Ecto neural progenitor cell (in vitro differentiated cells): ENCODE results near the gene STIM1.

Source experiments
- DNase-seq: peaks from one replicate; pipeline ENCODE4 v3.0.0-alpha.2; 2018; ENCODE audit warnings: low spot score

The STIM1 gene

DNA sequence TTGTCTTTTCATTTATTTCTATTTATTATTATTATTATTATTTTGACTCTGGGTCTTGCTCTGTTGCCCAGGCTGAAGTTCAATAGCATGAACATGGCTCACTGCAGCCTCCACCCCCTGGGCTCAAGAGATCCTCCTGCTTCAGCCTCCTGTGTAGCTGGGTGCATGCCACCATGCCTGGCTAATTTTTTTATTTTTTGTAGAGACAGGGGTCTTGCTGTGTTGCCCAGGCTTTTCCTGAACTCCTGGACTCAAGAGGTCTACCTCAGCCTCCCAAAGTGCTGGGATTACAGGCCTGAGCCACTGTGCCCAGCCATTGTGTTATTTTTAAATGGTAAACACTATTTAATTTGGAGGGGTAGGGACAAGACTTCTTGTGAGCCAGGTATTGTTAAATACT, 215.9 kb downstream of the STIM1 start:
- no peak for DNase-seq

DNA sequence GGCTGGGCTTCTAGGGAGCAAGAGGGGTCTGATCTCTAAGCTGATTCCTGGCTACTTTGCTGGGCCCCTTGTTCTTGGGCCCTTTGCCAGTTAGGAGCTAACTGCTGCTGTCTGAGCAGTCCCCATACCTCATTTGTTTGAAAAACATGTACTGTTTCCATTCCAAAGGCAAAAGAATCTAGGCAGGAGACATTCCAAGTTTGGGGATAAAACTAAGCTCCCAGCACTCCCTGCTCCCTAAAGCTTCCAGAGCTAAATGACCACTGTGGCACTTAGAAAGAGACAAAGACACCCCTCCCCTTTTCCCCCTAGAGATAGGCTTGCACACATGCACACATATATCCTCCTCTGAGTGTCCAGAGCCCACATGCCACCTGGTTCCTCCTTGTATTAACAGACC, 216.4 kb downstream of the STIM1 start:
- no peak for DNase-seq

DNA sequence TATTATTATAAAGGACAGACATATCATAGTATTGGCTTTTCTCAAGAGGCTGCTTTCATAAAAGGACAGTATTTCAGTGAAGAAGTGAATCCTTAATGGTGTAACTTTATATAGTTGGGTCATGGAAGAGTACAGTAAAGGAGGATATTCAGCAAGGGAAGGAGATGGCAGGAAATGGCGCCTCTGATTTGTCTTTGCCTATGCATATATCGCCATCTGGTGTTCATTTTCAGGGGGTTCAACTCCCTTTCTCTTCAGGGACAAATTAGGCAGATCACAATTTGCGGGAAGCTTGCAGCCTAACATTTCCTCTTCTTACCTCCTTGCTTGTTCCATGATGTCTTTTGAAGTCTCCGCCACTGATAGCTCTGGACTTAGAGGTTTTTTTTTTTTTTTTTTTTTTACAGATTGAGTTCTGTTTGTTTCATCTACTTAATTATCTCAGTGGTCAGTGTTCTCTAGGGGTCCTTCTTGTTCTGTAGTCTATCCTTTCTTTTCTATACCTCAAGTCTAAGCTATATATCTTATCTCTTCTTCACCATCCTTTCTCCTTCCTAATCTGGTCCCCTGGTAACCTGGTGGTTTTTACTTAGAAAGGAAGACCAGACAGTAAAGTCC, 217.3 kb downstream of the STIM1 start:
- DNase-seq, result no peak

DNA sequence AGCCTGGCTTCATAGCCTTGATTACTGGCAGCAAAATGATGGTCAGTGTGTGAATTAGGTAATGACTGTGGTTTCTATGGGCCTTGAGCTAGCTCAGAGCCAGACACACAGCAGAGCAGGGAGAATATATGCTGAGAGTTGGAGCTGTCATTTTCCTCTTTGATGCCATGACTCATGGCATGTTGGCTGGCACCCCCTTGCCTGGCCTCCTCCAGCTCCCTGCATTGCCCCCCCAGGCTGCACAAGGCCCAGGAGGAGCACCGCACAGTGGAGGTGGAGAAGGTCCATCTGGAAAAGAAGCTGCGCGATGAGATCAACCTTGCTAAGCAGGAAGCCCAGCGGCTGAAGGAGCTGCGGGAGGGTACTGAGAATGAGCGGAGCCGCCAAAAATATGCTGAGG, 218.8 kb downstream of the STIM1 start:
- DNase-seq, result no peak

DNA sequence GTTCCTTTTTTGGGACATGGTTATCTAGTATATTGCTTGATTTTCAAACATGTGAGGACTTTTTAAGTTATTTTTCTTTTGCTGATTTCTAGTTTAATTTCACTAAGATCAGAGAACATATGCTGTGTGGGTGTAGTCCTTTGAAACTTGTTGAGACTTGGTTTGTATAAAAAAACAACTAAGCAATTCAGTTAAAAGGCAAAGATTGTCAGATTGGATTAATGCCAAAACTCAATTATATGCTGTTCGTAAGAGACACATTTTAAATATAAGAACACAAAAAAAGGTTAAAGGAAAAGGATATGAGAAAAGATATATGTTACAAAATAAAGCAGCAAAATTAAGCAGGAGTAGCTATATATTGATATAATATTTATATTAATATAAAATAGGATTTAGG, 221.3 kb downstream of the STIM1 start:
- no peak for DNase-seq

DNA sequence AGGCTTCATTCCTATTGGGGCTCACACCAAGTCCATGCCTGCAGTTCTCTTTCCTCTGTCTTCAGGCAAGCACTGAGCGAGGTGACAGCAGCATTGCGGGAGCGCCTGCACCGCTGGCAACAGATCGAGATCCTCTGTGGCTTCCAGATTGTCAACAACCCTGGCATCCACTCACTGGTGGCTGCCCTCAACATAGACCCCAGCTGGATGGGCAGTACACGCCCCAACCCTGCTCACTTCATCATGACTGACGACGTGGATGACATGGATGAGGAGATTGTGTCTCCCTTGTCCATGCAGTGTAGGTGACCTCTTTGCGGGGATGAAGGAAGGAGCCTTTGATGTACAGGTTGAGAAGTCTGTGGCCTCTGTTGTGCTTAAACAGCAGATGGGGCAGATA, 227.7 kb downstream of the STIM1 start:
- DNase-seq, result no peak

DNA sequence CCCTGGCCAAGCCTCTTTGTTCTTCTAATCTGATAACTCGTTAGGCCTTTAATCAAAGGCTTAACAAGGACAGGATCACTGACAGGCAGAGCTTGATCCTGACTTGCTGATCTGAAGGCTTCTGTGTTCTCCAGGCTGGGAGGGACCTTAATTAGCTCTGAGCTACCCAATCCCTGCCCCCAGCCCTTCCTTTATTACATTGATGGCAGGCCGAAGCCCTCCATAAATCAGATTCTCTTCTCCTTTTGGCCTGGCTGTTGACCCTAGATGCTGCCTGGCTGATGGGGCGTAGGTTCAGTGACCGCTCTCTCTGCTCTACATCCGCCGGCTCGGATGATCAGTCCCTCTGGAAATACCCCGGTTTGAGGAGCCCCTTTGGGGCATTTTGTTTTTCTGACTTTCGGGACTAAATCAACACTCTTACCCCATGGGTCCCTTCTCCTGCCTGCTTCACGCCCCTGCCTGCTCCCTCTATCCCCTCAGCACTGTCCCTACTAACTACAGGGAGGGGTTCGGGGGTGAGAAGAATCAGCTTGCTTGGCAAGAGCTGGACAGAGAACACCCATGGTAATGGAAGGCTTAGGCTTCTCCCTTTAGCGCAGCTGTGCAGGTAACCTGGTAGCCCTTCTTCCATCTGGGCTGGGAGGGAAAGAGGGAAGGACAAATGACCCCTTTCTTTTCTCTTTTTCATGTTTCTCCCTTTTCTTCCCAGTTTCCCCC, 229.1 kb downstream of the STIM1 start:
- no peak for DNase-seq

DNA sequence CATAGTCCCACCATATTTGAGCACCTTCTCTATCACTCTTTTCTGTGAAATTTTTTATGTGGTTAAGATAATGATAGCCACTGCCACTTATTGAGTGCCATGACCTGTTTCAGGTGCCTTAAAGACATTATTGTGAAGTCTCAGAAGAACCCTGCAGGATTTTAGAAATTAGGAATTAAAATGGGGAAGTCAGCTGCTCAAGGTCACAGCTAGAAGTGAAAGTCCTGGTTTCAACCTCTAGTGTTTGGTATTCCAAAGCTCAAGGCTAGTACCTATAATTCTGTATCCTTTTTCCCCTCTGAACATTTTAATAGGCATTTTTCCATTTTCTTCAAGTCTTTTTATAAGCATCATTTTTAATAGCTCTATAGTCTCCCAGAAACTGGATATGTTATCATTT, 230.1 kb downstream of the STIM1 start:
- no peak for DNase-seq

DNA sequence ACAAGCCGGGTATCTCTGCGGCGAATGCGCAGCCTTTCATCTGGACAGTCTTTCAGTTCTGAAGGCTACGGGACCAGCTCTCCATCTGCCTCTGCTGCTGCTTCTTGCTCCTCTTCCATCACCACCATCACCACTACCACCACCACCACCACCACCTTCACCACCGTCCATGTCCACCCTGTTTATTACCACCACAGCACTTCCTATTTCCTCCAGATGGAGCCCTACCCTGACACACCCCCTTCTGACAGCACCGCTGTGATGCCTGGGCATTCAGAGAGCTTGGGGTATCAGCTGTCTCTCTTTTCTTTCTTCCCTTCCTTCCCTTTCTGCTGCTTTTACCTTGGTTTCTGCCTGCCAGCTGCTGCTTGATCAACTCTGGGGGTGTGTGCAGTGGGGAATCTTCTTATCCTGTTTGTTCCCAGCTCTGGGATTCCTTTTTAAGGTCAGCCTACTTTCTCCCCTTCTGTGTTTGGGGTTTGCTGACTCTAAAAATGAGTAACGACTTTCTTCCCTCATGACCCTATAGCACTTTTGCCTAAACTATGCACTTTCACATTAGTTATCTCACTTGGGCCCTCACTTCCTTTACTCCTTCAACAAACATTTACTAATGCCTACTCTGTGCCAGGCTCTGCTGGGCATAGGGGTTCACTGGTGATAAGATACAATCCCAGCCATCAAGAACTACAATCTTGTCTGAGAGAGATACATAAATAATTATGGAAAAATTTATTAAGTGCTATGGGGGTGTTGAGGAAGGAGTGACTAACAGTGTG, 231.3 kb downstream of the STIM1 start:
- no peak for DNase-seq

DNA sequence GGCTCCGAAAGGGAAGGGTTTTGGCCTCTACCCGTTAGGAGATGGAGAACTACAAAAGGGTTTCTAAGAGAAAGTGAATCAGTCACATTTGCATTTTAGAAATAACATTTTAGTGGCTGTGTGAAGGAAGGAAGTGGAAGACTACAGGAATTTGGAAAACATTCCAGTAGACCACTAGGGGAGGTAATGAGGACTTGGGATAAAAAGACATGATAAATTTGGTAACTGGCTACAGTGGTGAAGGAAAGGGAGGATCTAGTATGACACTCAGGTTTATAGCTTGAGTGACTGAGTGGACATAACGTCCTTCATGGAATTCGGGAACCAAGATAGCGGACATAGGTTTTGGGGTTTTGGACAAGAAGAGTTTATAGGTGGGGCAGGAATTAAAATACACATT, 232.1 kb downstream of the STIM1 start:
- no peak for DNase-seq

DNA sequence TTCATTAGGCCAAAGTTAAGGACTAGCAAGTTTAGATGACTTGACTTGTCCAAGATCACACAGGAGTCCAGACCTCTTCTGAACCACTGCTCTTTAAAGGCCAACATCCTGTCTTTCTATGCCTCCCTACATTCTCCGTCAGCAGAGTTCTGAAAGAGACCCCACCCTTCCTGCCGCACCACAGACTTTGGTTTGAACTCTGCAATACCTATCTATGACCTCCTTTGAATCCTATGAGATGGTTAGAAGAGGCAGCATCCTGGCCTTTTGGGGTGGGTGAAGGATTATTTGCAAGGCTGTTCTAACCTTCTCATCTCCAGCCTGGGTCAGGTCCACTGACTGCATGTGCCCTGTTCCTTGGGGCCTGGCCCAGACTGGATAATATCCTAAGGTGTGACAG, 234.8 kb downstream of the STIM1 start:
- no peak for DNase-seq

DNA sequence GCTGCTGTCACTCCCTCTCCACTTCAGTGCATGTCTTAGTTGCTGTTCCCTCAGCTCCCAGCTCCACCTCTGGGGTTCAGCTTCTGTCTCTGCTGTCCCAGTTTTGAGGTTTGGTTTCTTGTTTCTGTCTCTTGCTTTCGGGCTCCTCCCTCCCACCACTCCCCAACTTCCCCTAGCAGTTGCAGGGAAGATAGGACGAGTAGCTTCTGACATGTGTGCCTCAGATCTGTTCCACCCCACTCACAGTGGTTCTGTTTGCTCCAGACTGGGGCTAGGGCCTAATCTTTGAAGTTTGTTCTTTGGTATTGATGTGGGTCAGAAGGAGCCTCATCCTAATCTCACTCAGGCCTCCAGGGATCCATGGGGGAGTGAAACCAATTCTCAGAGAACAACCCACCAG, 236.6 kb downstream of the STIM1 start:
- no peak for DNase-seq

DNA sequence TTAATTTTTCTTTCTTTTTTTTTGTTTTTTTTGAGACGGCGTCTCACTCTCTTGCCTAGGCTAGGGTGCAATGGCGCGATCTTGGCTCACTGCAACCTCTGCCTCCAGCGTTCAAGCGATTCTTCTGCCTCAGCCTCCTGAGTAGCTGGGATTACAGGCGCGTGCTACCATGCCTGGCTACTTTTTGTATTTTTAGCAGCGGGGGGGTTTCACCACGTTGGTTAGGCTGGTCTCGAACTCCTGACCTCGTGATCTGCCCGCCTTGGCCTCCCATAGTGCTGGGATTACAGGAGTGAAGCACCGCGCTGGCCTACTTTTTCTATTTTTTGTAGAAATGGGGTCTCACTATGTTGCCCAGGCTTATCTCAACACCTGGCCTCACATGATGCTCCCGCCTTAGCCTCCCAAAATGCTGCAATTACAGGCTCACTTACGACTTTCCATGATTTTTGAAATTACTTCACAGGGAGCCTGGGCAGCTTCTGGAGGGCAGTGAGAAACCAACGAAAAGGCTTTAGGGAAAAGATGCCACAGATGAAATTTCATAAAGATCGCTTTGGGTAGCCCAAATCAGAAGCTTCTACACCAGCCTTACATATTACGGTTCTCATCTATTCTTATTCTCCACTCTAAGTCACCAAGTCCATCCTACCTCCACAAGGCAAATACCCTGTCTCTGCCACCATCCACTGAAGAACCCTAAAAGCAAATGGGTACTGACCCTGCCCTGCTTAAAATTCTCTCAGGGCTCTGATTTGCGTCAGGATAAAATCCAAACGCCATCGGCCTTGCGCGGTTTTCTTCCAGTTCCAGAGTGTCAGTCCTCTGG, 238.3 kb downstream of the STIM1 start:
- no peak for DNase-seq

DNA sequence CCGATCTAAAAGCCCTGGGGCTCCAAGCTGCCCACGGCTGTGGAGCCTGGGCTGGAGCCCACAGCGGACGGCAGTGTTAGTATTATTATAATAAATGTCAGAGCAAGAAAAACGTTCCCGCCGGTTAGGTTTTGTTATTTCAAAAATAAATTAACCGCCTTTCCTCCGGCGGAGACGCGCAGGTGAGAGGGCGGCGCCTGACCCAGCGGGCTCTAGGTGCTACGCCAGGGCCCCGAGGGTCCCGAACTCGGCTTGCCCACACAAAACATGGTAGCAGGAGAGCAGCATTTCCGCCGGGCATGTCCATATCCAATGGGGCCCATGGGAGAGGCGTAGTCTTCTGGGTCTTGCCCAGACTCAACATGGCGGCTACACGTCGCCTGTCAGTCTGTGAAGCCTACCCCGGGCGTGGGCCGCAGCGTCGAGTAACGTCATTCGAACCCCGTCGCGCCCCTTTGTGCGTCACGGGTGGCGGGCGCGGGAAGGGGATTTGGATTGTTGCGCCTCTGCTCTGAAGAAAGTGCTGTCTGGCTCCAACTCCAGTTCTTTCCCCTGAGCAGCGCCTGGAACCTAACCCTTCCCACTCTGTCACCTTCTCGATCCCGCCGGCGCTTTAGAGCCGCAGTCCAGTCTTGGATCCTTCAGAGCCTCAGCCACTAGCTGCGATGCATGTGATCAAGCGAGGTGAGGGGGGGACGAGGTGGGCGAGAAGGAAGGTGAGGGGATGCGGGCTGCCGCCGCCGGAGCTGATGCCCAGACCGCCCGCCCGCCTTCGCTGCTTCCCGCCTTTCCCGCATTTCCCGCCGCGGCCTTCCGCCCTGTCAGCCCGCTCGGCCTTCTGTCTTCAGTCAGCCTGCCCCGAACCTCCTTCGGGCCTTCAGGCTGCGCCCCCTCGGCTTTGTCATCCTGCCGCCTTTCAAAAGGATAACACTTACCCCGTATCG, 239.2 kb downstream of the STIM1 start, which contains the start of gene RRM1:
TSS of gene RRM1 (plus strand) at position 452 of the 944 bp plus-strand sequence. CDS start at position 666, 214 bp downstream.
- DNase-seq, result peak; percentile 97

DNA sequence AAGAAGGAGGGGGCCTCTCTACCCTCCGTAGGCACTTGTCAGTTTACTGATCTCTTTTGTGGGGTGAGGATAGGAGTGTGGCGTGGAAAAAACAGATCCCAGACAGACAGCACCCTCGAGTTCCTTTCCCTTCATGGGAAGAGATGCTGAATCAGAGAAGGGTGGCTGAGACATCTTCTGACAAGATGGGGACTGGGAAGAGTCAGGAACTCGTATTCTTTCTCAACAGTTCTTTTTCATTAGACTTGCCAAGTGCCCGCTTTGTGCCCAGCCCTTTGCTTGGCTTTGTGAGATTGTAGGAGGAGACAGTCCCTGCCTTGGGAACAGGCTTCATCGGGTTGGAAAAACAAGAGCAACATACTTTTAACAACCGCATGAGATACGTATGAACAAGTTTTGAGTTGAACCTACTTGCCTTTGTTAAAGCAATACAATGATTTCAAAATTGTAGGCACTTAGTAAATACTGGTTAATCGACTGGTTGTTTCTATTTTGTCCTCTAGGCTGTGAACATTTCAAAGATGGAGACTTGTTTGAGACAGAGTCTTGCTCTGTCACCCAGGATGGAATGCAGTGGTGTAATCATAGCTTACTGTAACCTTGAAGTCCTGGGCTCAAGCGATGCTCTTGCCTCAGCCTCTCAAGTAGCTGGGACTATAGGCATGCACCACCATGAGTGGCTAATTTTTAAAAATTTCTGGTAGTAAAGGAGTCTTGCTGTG, 240.2 kb downstream of the STIM1 start:
- DNase-seq, result no peak

DNA sequence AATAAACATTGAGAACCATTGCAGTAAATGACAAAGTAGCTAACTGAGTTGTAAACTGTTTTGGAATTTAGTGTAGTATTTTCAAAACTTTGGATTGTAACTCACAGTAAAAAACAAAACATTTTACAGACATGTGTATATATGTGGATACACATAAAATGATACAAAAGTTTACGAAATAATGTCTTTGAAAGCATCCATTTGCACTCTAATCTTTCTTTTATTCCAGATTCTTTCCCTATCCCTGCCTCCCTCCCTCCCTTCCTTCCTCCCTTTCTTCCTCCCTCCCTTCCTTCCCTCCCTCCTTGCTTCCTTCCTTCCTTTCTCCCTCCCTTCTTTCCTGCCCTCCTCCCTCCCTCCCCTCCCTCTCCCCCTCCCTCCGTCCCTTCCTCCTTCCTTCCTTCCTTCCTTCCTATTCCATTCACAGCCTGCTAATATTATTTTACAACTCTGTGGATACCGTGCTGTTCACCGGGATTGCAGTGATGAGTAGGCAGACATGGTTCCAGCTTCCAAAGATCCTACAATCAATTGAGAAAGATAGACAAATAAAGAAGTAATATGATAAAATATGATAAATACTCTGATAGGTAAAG, 242.7 kb downstream of the STIM1 start:
- no peak for DNase-seq

DNA sequence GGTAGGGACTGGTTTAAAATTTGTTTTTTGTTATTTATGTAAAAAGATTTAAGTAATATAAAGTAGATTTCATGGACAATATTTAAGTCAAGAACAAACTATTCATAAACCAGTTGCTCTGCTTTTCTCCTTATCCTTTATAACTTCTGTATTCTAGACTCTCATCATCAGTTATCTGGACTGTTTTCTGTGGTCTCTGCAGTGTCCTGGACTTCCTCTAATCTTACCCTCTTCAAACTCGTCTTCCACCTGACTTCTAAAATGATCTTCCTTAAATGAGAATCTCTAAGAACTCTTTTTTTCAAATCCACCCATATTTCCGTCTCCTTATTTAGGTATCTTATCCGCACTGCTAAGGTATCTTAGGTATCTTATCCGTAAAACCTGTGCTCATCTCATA, 247.2 kb downstream of the STIM1 start:
- DNase-seq, result no peak

DNA sequence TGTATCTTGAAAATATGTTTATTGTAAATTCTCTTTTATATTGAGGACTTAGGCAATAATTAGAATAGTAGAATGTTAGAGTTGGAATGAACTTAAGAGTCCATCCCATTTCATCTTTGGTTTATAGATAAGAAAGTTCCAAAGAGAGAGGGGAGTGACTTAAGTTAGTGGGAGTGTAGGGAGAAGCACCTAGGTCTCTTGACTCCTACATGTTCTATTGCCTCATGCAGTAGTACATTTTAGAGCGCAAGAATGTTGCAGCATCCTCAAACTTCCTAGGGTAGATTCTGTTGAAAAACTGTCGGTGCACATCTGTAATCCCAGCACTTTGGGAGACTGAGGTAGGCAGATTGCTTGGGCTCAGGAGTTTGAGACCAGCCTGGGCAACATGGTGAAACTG, 247.8 kb downstream of the STIM1 start:
- no peak for DNase-seq

DNA sequence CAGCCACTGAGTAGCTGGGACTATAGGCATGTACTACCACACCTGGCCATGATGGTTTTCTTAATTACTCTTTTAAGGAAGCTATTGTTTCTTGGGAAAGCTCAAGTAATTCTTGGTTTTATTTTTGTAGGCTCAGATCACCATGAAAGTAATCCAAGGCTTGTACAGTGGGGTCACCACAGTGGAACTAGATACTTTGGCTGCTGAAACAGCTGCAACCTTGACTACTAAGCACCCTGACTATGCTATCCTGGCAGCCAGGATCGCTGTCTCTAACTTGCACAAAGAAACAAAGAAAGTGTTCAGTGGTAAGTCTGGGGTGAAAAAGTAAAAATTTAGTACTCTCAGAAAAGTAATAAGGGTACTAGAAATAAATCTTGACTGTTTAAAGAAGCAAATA, 250.5 kb downstream of the STIM1 start:
- DNase-seq, result no peak

DNA sequence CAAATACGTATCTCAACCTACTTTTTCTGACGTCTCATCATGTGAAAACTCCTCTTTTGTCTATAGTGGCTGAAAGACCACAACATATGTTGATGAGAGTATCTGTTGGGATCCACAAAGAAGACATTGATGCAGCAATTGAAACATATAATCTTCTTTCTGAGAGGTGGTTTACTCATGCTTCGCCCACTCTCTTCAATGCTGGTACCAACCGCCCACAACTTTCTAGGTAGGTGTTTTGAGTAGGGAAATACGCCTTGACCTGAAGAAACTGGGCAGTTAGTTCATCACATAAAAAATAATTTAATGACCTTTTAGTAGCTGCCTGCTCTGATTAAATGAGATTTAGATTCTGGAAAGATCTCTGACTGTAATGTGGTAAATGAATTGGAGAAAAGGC, 256.4 kb downstream of the STIM1 start:
- DNase-seq, result no peak
